Lower leg skin (tissue), 3 donors: ENCODE measurements around the gene NXPH3.

ENCODE experiments used
- POLR2A ChIP-seq, 2 donors: fragments of 450-650 bp; IDR thresholded peaks; one replicate each; pipeline ENCODE4 v1.6.1; 2016 to 2017; ENCODE audit warnings: antibody characterized with exemption in 2 of 2, mild to moderate bottlenecking in 1 of 2, moderate library complexity in 1 of 2
- TF ChIP-seq, protein P1 (sequence below), 3 donors: fragments of 450-650 bp; IDR thresholded peaks; one replicate each; pipeline ENCODE4 v1.5.1; 2016; ENCODE audit warnings: antibody characterized with exemption in 3 of 3, mild to moderate bottlenecking in 3 of 3, moderate library complexity in 2 of 3

DNA sequence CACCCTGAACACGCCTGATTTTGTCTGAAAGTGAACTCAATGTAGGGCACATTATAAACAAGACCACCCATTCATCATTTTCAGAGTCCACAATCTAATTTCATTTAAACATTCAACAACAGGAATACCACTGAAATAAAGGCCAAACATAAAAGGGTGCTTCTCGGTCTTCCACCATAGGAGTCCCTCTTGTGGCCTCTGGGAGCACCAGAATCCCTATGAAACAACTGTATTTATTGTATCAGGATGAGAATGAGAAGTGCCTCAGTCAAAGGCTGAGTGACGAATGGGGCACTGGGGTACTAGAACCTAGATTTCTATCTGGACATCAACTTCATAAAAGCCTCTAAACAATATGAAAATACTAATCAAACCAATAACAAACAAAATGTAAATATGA, 40.4 kb downstream of the NXPH3 start:
- TF ChIP-seq, protein P1, sequence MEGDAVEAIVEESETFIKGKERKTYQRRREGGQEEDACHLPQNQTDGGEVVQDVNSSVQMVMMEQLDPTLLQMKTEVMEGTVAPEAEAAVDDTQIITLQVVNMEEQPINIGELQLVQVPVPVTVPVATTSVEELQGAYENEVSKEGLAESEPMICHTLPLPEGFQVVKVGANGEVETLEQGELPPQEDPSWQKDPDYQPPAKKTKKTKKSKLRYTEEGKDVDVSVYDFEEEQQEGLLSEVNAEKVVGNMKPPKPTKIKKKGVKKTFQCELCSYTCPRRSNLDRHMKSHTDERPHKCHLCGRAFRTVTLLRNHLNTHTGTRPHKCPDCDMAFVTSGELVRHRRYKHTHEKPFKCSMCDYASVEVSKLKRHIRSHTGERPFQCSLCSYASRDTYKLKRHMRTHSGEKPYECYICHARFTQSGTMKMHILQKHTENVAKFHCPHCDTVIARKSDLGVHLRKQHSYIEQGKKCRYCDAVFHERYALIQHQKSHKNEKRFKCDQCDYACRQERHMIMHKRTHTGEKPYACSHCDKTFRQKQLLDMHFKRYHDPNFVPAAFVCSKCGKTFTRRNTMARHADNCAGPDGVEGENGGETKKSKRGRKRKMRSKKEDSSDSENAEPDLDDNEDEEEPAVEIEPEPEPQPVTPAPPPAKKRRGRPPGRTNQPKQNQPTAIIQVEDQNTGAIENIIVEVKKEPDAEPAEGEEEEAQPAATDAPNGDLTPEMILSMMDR (IDR thresholded peaks at IDR 0.05): no peak
- no peak for TF ChIP-seq POLR2A (IDR thresholded peaks at IDR 0.05)
